ENCODE results near the gene ST6GALNAC3.
A peak's percentile ranks its signal among the peaks of the same experiment; 100 is the strongest.

ST6GALNAC3 gene

GRCh38 chr1:76191561-76191960, 117.0 kb downstream of the ST6GALNAC3 start:
- H3K27ac ChIP-seq (ENCODE audit: extremely low read depth, low read depth, low read length) = no peak overlapping the region

DNA sequence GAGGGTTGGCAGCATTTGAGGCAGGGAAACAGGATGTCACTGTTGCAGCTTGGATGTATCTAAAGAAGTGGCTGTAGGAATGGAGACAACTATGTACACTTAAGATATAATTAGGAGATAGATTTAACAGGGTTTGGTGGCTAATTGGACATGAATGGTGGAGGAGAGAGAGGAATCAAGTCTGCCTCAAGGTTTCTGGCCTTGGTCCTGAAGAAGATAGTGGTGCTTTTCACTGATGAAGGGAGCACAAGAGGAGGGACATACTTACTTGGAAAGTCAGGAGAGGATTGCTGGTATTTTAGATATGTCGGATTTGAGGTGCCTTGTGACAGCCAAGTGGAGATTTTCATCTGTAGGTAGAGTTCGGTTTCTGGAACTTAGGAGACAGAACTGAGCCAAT, 123.9 kb downstream of the ST6GALNAC3 start:
- TF ChIP-seq ZNF16 (tag by site-specific recombination; IDR thresholded peaks at IDR 0.05; ENCODE audit: low read depth) (no peak), ZNF549 (tag by site-specific recombination; IDR thresholded peaks at IDR 0.05) (no peak), ZBTB1 (tag by site-specific recombination; IDR thresholded peaks at IDR 0.05) (no peak), HOXA7 (CRISPR knock-in tag; IDR thresholded peaks at IDR 0.05; ENCODE audit: borderline replicate concordance) (no peak), ZNF837 (tag by site-specific recombination; IDR thresholded peaks at IDR 0.05) (no peak), ZNF350 (tag by site-specific recombination; IDR thresholded peaks at IDR 0.05) (no peak)
- TF ChIP-seq, protein P1, sequence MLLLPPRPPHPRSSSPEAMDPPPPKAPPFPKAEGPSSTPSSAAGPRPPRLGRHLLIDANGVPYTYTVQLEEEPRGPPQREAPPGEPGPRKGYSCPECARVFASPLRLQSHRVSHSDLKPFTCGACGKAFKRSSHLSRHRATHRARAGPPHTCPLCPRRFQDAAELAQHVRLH (tag by site-specific recombination; IDR thresholded peaks at IDR 0.05) = no peak
- TF ChIP-seq, protein P2, sequence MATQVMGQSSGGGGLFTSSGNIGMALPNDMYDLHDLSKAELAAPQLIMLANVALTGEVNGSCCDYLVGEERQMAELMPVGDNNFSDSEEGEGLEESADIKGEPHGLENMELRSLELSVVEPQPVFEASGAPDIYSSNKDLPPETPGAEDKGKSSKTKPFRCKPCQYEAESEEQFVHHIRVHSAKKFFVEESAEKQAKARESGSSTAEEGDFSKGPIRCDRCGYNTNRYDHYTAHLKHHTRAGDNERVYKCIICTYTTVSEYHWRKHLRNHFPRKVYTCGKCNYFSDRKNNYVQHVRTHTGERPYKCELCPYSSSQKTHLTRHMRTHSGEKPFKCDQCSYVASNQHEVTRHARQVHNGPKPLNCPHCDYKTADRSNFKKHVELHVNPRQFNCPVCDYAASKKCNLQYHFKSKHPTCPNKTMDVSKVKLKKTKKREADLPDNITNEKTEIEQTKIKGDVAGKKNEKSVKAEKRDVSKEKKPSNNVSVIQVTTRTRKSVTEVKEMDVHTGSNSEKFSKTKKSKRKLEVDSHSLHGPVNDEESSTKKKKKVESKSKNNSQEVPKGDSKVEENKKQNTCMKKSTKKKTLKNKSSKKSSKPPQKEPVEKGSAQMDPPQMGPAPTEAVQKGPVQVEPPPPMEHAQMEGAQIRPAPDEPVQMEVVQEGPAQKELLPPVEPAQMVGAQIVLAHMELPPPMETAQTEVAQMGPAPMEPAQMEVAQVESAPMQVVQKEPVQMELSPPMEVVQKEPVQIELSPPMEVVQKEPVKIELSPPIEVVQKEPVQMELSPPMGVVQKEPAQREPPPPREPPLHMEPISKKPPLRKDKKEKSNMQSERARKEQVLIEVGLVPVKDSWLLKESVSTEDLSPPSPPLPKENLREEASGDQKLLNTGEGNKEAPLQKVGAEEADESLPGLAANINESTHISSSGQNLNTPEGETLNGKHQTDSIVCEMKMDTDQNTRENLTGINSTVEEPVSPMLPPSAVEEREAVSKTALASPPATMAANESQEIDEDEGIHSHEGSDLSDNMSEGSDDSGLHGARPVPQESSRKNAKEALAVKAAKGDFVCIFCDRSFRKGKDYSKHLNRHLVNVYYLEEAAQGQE (tag by site-specific recombination; IDR thresholded peaks at IDR 0.05) = peak; percentile 95
- Histone ChIP-seq H3K9me3 (ENCODE audit: control insufficient read depth, insufficient read depth, low read depth, low read length) (no peaks in the 10 kb centered on the region), H3K27ac (ENCODE audit: extremely low read depth, low read depth, low read length) (no peak overlapping the region), H3K36me3 (ENCODE audit: control insufficient read depth in 2 of 2, insufficient read depth in 1 of 2, low read length in 2 of 2) (no peaks in the 10 kb centered on the region), H3K4me1 (ENCODE audit: control insufficient read depth, insufficient read depth, low read length) (peaks cover 2% of the 10 kb centered on the region; the same call in 1 of the 2 replicates), H3K4me3 (ENCODE audit: low read depth, low read length) (no peak overlapping the region)
- ChIA-PET CTCF (no interaction called here), POLR2A (no interaction called here)

More at GRCh38 chr1:76191561-76191960, 117.0 kb downstream of the ST6GALNAC3 start:
- TF ChIP-seq ZNF174 (tag by site-specific recombination; IDR thresholded peaks at IDR 0.05) (no peak), MZF1 (tag by site-specific recombination; IDR thresholded peaks at IDR 0.05; ENCODE audit: borderline replicate concordance) (no peak), ZBTB49 (tag by site-specific recombination; IDR thresholded peaks at IDR 0.05; ENCODE audit: low read depth) (no peak), BCL6B (tag by site-specific recombination; IDR thresholded peaks at IDR 0.05) (no peak), ZNF146 (tag by site-specific recombination; IDR thresholded peaks at IDR 0.05) (no peak), ZNF16 (tag by site-specific recombination; IDR thresholded peaks at IDR 0.05; ENCODE audit: low read depth) (no peak), SP3 (tag by site-specific recombination; IDR thresholded peaks at IDR 0.05) (no peak), INSM2 (tag by site-specific recombination; IDR thresholded peaks at IDR 0.05) (no peak), TCF7L2 (IDR thresholded peaks at IDR 0.05; ENCODE audit: borderline replicate concordance, low read depth, low read length) (no peak)
- POLR2A ChIA-PET = no interaction called here
- peaks cover under 1% of the 10 kb centered on the region; the same call in 1 of the 2 replicates for H3K4me1 ChIP-seq (ENCODE audit: control insufficient read depth, insufficient read depth, low read length)
- no peaks in the 10 kb centered on the region for H3K36me3 ChIP-seq (ENCODE audit: control insufficient read depth in 2 of 2, insufficient read depth in 1 of 2, low read length in 2 of 2)
- no peak overlapping the region for H3K4me3 ChIP-seq (ENCODE audit: low read depth, low read length)
- CTCF ChIA-PET = interaction anchor here (0.6 kb wide), 1 partner anchor 1314 kb away, joined by 5 read pairs; no protein-coding TSS in a partner anchor
- no peaks in the 10 kb centered on the region for H3K9me3 ChIP-seq (ENCODE audit: control insufficient read depth, insufficient read depth, low read depth, low read length)

All from HEK293 (cell line).